ENCODE data around the gene NIPAL3.

The NIPAL3 gene

DNA sequence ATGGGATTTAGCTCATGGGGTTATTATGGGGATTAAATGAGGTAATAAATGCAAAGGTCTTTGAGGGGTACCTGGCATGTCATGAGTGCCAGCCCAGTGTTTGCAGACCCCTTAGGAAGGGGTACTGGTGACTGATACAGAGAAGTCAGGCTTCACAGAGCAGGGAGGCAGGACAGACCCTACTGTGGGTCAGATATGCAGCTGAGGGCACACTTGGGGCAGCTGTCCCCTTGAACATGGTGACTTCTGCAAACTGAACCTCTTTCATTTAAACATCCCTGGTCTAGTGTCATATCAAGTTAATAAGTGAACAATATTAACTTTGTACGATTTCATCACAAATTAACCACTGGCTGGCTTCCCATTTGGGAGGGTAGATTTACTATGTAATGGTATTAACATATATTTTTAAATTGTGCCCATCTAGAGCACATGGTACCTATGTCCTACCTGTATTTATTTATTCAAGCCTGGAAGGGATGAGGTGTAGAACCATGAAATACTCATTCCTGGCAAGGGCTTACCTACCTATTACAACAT, 27.9 kb upstream of the NIPAL3 start:
- H3K4me2 ChIP-seq, result no peak overlapping the region
- peaks cover 8 to 58% (median 34%) of the 10 kb centered on the region in 10 experiments for H3K4me1 ChIP-seq
- no peaks in the 10 kb centered on the region for H3K36me3 ChIP-seq
- H3K4me3 ChIP-seq, result no peak overlapping the region
- H4K20me1 ChIP-seq, result no peaks in the 10 kb centered on the region
- H3K27ac ChIP-seq, result no peak overlapping the region
- 0 out of 22 replicates have a peak overlapping the region, but pooled peaks of 1 of the 11 experiments have one; percentile 30 for H3K9ac ChIP-seq
- no peak for TF ChIP-seq Cebpa-rat (IDR thresholded peaks at IDR 0.05)
- H3K9me3 ChIP-seq (replicated peaks in 1 of 11), result no peaks in the 10 kb centered on the region
- H3K27me3 ChIP-seq, result peaks cover 0 to 3% (median 0%) of the 10 kb centered on the region in 11 experiments; a peak in 1 of 22 replicates

DNA sequence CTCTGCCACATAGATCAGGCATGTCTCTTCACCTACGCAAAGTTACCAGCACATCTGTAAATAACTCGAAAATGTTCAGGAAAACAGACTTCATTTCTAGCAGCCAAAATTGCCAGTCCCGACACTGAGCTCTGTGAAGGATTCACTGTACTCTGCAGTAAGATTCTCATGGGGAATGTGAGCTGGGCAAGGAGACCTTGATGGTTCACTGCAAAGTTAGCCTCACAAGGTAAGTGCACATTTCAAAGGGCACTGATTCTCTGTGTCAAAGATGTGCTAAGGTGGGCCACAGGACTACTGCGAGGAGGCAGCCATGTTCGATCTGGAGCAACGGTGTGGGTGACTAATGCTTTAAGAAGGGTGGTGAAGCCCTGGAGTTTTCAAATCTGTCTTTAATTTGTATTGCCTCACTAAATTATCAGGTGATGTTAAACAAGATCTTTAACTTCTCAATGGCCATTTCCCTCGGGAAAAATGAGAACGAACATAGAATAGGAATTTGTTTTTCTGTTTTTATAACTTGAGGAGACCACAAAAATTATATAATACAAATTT, 27.2 kb upstream of the NIPAL3 start:
- H3K27me3 ChIP-seq, result peaks cover 0 to 3% (median 0%) of the 10 kb centered on the region in 11 experiments; a peak in 1 of 22 replicates
- no peaks in the 10 kb centered on the region for H3K36me3 ChIP-seq
- no peak overlapping the region for H3K4me3 ChIP-seq
- H4K20me1 ChIP-seq, result no peaks in the 10 kb centered on the region
- peaks cover 8 to 63% (median 36%) of the 10 kb centered on the region in 10 experiments for H3K4me1 ChIP-seq
- TF ChIP-seq Cebpa-rat (IDR thresholded peaks at IDR 0.05), result no peak
- H3K9me3 ChIP-seq (replicated peaks in 1 of 11), result no peaks in the 10 kb centered on the region
- H3K9ac ChIP-seq, result 0 out of 22 replicates have a peak overlapping the region, but pooled peaks of 1 of the 11 experiments have one; percentile 30
- H3K27ac ChIP-seq, result no peak overlapping the region
- no peak overlapping the region for H3K4me2 ChIP-seq

DNA sequence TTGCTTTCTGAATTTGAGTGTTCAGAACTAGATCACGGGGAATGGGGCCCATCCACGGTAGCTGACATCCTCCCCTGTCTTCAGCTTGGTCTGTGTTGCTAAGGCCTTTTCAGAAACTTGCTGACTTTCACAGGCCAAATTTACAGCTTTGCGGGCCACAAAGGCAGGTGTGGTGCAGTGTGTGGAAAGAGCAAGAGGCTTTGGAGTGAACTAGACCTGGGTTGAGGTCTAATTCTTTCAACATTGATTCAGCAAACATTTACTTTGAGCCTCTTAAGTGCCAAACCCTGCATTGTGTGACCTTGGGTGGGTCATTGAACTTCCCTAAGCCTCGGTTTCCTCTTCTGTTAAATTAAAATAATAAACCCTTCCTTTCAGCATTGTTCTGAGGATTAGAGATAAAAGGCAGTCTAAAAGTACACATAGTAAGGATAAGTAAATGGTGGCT, 26.3 kb upstream of the NIPAL3 start:
- Histone ChIP-seq H4K20me1 (no peaks in the 10 kb centered on the region), H3K4me3 (no peak overlapping the region), H3K27ac (no peak overlapping the region), H3K9me3 (replicated peaks in 1 of 11) (no peaks in the 10 kb centered on the region), H3K9ac (no peak overlapping the region), H3K36me3 (no peaks in the 10 kb centered on the region), H3K4me1 (peaks cover 6 to 60% (median 30%) of the 10 kb centered on the region in 10 experiments), H3K27me3 (peaks cover 0 to 3% (median 0%) of the 10 kb centered on the region in 11 experiments; a peak in 1 of 22 replicates), H3K4me2 (no peak overlapping the region)
- TF ChIP-seq Cebpa-rat (IDR thresholded peaks at IDR 0.05), result no peak

DNA sequence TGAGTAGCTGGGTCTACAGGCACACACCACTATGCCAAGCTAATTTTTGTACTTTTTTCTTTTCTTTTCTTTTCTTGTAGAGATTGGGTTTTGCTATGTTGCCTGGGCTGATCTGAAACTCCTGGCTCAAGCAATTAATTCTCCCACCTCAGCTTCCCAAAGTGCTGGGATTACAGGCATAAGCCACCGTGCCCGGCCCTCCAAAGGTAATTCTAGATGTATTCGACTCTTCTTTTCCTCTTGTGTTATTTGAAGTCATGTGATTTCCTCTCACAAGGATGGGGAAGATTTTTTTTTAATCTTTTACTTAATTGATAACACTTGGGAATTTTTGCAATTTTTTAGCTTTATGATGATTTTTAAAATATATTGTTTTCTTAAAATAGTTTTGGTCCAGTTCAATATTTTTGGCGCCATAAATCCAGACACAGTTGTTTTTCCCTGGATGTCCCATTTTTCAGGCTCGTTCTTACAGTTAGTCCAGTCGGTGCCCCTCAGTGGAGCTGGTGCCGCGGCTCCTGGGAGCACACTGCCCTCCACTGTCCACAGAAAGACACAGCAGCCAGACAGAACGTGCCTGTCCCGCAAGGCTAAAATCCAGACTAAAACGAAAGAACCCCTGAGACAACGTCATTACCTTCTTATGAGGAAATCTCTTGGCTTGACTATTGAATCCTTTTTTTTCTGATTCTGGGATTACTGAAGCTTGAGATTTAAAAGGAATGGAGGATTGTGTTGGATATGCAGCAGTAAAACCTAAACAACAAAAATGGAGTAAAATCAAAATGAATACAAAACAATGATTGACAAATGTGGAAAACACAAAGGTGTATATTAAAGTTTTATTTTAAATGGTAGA, 24.4 kb upstream of the NIPAL3 start:
- Histone ChIP-seq H4K20me1 (no peaks in the 10 kb centered on the region), H3K36me3 (no peaks in the 10 kb centered on the region), H3K27me3 (peaks cover 0 to 3% (median 0%) of the 10 kb centered on the region in 11 experiments; a peak in 1 of 22 replicates), H3K4me1 (peaks cover 0 to 41% (median 14%) of the 10 kb centered on the region in 10 experiments; a peak in 17 of 20 replicates), H3K27ac (peak overlapping the region in 1 of 11 experiments; percentile 21; a peak in 1 of 22 replicates), H3K9me3 (replicated peaks in 1 of 11) (no peaks in the 10 kb centered on the region), H3K4me3 (no peak overlapping the region), H3K4me2 (peak overlapping the region in 9 of 11 experiments; percentile 11 to 74 (median 43); a peak in 13 of 22 replicates), H3K9ac (peak overlapping the region in 2 of 11 experiments; percentile 16 to 18; a peak in 2 of 22 replicates)
- TF ChIP-seq Cebpa-rat (IDR thresholded peaks at IDR 0.05), result no peak

DNA sequence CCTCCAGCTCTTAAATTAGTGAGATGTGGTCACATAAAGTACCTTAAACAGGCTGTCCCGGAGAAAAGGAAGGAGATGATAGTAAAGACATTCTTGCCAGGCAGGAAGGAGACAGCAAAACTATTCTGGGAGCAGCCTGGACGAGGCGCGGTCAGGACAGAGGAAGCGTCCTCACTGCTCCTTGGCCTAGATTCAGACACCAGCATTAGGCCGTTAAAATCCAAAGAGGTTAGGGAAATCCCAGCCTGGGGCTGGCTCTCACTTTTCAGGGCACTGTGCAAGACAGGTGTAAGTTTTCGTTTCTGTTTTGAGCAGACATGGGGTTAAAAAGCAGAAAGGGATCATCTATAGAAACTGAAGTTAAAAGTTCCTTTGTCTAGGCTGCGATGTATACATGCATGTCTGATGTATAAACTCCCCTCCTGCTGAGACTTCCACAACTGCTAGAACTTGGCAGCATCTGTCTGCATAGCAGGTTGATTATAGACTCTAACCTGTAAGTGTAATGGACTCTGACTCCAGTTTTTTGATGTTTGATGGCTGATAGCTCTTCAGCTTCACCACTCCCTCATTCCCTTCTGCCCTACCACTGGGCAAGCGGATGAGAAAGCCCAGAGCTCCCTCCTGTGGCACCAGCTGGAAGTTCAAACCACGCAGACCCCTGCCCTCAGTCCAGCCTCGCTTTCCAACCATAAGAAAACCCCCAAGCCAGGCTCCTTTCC, 23.6 kb upstream of the NIPAL3 start:
- Histone ChIP-seq H3K4me1 (peaks cover 0 to 38% (median 12%) of the 10 kb centered on the region in 10 experiments; a peak in 17 of 20 replicates), H4K20me1 (no peaks in the 10 kb centered on the region), H3K27ac (peak overlapping the region in 2 of 11 experiments; percentile 4 to 21; a peak in 1 of 22 replicates), H3K9me3 (replicated peaks in 1 of 11) (no peaks in the 10 kb centered on the region), H3K4me3 (no peak overlapping the region), H3K4me2 (peak overlapping the region in 10 of 11 experiments; percentile 8 to 74 (median 32); a peak in 17 of 22 replicates), H3K36me3 (no peaks in the 10 kb centered on the region), H3K9ac (peak overlapping the region in 3 of 11 experiments; percentile 16 to 18 (median 18); a peak in 3 of 22 replicates), H3K27me3 (no peaks in the 10 kb centered on the region)
- no peak for TF ChIP-seq Cebpa-rat (IDR thresholded peaks at IDR 0.05)

DNA sequence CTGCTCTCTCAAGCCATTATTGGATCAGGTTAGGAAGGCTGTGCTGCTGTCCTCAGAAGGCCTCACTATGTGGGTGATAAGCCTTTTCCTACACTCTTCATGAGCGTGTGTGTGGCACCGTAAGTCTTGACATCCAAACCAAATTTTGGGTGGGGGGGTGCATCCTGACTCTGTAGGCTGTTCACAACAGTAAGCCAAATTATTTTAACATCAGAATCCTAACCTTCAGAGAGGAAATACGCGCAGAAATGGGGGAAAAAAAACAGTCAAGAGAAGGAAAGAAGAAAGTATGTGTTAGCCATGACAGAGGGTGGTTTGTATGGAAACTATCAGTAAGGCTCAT, 23.0 kb upstream of the NIPAL3 start:
- no peak overlapping the region for H3K27ac ChIP-seq
- H3K36me3 ChIP-seq, result no peaks in the 10 kb centered on the region
- H3K9me3 ChIP-seq (replicated peaks in 1 of 11), result no peaks in the 10 kb centered on the region
- TF ChIP-seq Cebpa-rat (IDR thresholded peaks at IDR 0.05), result no peak
- H3K4me1 ChIP-seq, result peaks cover 0 to 38% (median 12%) of the 10 kb centered on the region in 10 experiments; a peak in 17 of 20 replicates
- H3K4me2 ChIP-seq, result no peak overlapping the region
- no peak overlapping the region for H3K4me3 ChIP-seq
- no peak overlapping the region for H3K9ac ChIP-seq
- no peaks in the 10 kb centered on the region for H3K27me3 ChIP-seq
- H4K20me1 ChIP-seq, result no peaks in the 10 kb centered on the region

DNA sequence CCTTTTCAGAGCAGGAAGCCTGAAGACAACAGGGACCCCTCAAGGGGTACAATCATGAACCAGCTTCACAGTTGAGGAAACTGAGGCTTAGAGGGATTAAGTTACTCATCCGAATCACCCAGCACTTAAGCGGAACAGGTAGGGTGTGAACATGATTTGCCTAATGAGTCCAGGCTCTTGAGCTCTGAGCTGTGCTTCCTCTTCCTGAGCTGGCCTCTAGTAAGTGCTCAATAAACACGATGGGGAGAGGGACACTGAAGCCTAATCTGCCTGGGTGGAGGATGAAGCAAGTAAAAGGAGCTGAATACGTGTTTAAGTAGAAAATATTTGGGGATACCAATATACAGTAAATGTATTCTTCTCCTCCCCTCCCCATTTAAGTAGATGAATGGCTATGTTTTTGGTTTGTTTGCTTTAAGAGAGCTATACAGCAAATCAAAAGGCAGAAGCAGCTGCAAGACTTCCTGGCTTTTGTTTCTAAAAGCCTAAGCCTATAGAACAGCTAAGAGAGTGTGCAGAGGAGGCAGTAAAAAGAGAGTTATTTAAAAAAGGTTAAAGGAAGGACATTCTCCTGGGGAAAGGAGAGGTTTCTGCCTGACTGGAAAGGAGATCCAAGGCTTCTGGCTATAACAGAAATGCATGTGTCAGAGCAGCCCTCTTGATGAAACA, 22.5 kb upstream of the NIPAL3 start:
- peaks cover 0 to 34% (median 12%) of the 10 kb centered on the region in 10 experiments; a peak in 17 of 20 replicates for H3K4me1 ChIP-seq

DNA sequence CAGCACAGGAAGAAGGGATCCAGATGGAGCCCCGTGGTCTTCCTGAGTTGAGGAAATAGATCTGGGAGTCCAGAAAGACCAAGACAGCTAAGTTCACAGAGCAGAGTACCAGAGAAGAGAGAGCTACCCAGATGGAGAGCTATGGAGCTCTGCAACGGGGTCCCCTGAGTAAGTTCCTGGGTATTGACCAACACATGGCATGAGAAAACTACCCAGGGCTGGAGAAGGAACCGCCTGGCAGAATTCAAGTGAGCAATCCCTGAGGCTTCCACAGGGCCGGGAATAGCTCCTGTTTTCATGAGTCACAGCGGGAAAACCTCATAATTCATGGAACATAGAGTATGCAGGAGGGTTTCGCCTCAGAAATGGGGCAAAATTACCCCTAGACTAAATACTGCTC, 21.7 kb upstream of the NIPAL3 start:
- H3K27ac ChIP-seq, result no peak overlapping the region
- H3K9ac ChIP-seq, result no peak overlapping the region; a peak in 3 of 22 replicates
- no peak overlapping the region for H3K4me3 ChIP-seq
- H3K9me3 ChIP-seq (replicated peaks in 1 of 11), result no peaks in the 10 kb centered on the region
- no peaks in the 10 kb centered on the region for H4K20me1 ChIP-seq
- H3K27me3 ChIP-seq, result no peaks in the 10 kb centered on the region
- no peaks in the 10 kb centered on the region for H3K36me3 ChIP-seq
- peaks cover 0 to 33% (median 12%) of the 10 kb centered on the region in 10 experiments; a peak in 17 of 20 replicates for H3K4me1 ChIP-seq
- H3K4me2 ChIP-seq, result peak overlapping the region in 2 of 11 experiments; percentile 1 to 2; a peak in 1 of 22 replicates
- TF ChIP-seq Cebpa-rat (IDR thresholded peaks at IDR 0.05), result no peak

More for the DNA sequence above, 22.5 kb upstream of the NIPAL3 start:
- Histone ChIP-seq H4K20me1 (no peaks in the 10 kb centered on the region), H3K36me3 (no peaks in the 10 kb centered on the region), H3K9ac (no peak overlapping the region; a peak in 2 of 22 replicates), H3K4me2 (peak overlapping the region in 2 of 11 experiments; percentile 1 to 2; a peak in 1 of 22 replicates), H3K4me3 (no peak overlapping the region), H3K9me3 (replicated peaks in 1 of 11) (no peaks in the 10 kb centered on the region), H3K27me3 (no peaks in the 10 kb centered on the region), H3K27ac (no peak overlapping the region)
- TF ChIP-seq Cebpa-rat (IDR thresholded peaks at IDR 0.05), result no peak

All from BLaER1 treated with 17β-estradiol and CSF1 and Interleukin-3, amounts not matched to agents 10 nM and 100 nM (cell line).